HEK293 (cell line): ENCODE measurements around the gene ATP13A4.

ENCODE experiments used
- CTCF ChIA-PET: fragments of 350-600 bp; formaldehyde crosslinking; extraction: SDS; loops from one replicate; lab custom pipeline; 2021; ENCODE audit warnings: antibody characterized with exemption; lab: Yijun Ruan, JAX
- POLR2A ChIA-PET: fragments of 300-600 bp; formaldehyde crosslinking; extraction: SDS; loops from one replicate; lab custom pipeline; 2020; ENCODE audit warnings: antibody characterized with exemption, inconsistent platforms; lab: Yijun Ruan, JAX
- H3K27ac ChIP-seq: fragments of 200-500 bp; sonication (Bioruptor generic); 2 replicates; pipeline ENCODE4 v1.5.1; 2014; ENCODE audit warnings: low read depth, low read length, control low read depth, inconsistent platforms; ENCODE audit errors: extremely low read depth
- H3K36me3 ChIP-seq, 2 experiments: fragments of 200-500 bp in 1 of 2; sonication (Bioruptor generic) in 1 of 2; 1 replicate in 1 of 2; 2 replicates in 1 of 2; pipeline ENCODE4 v1.5.1; 2014 to 2017; ENCODE audit warnings: inconsistent platforms in 2 of 2, low read length in 2 of 2; ENCODE audit not compliant: control insufficient read depth in 2 of 2, insufficient read depth in 1 of 2
- H3K4me1 ChIP-seq: fragments of 200-500 bp; sonication (Bioruptor generic); 2 replicates; pipeline ENCODE4 v1.5.1; 2014; ENCODE audit warnings: mild to moderate bottlenecking, low read length, inconsistent platforms; ENCODE audit not compliant: control insufficient read depth, insufficient read depth
- H3K4me3 ChIP-seq: 2 replicates; pipeline ENCODE4 v1.5.1; 2011; ENCODE audit warnings: low read depth, mild to moderate bottlenecking, control low read depth, low read length, moderate library complexity
- H3K9me3 ChIP-seq: fragments of 200-500 bp; sonication (Bioruptor generic); 2 replicates; pipeline ENCODE4 v1.5.1; 2014; ENCODE audit warnings: low read depth, low read length, inconsistent platforms; ENCODE audit not compliant: control insufficient read depth, insufficient read depth
- EGR2 ChIP-seq: fragments of 450-650 bp; formaldehyde crosslinking; IDR thresholded peaks from 2 replicates; pipeline ENCODE4 v1.5.1; 2016; ENCODE audit warnings: low read depth, missing biosample characterization, missing genetic modification characterization
- KLF7 ChIP-seq: fragments of 450-650 bp; formaldehyde crosslinking; IDR thresholded peaks from 2 replicates; pipeline ENCODE4 v1.5.1; 2016; ENCODE audit warnings: missing biosample characterization, missing genetic modification characterization, borderline replicate concordance
- KLF8 ChIP-seq: fragments of 450-650 bp; formaldehyde crosslinking; IDR thresholded peaks from 2 replicates; pipeline ENCODE4 v1.5.1; 2016; ENCODE audit warnings: missing biosample characterization, missing genetic modification characterization
- OVOL3 ChIP-seq: fragments of 450-650 bp; formaldehyde crosslinking; IDR thresholded peaks from 2 replicates; pipeline ENCODE4 v1.5.1; 2016; ENCODE audit warnings: missing biosample characterization, missing genetic modification characterization
- TRIM28 ChIP-seq: IDR thresholded peaks from 2 replicates; pipeline ENCODE4 v1.6.1; 2011; ENCODE audit warnings: low read length, control low read depth, borderline replicate concordance
- ZBTB17 ChIP-seq: fragments of 450-650 bp; formaldehyde crosslinking; IDR thresholded peaks from 2 replicates; pipeline ENCODE4 v1.5.1; 2016; ENCODE audit warnings: missing biosample characterization, missing genetic modification characterization
- ZBTB7A ChIP-seq: fragments of 450-650 bp; formaldehyde crosslinking; IDR thresholded peaks from 2 replicates; pipeline ENCODE4 v1.5.1; 2016; ENCODE audit warnings: low read depth, missing biosample characterization, missing genetic modification characterization
- ZFP3 ChIP-seq: fragments of 450-650 bp; formaldehyde crosslinking; IDR thresholded peaks from 2 replicates; pipeline ENCODE4 v1.5.1; 2016; ENCODE audit warnings: low read depth, missing biosample characterization, missing genetic modification characterization
- ZNF146 ChIP-seq: fragments of 450-650 bp; formaldehyde crosslinking; IDR thresholded peaks from 2 replicates; pipeline ENCODE4 v1.5.1; 2016; ENCODE audit warnings: missing biosample characterization, missing genetic modification characterization
- ZNF221 ChIP-seq: fragments of 450-650 bp; formaldehyde crosslinking; IDR thresholded peaks from 2 replicates; pipeline ENCODE4 v1.5.1; 2017; ENCODE audit warnings: missing biosample characterization, missing genetic modification characterization, borderline replicate concordance
- ZNF223 ChIP-seq: fragments of 450-650 bp; formaldehyde crosslinking; IDR thresholded peaks from 2 replicates; pipeline ENCODE4 v1.5.1; 2016; ENCODE audit warnings: missing biosample characterization, missing genetic modification characterization
- ZNF292 ChIP-seq: fragments of 450-650 bp; formaldehyde crosslinking; IDR thresholded peaks from 2 replicates; pipeline ENCODE4 v1.5.1; 2016; ENCODE audit warnings: low read depth, missing biosample characterization, missing genetic modification characterization, borderline replicate concordance
- ZNF311 ChIP-seq: fragments of 450-650 bp; formaldehyde crosslinking; IDR thresholded peaks from 2 replicates; pipeline ENCODE4 v1.5.1; 2017; ENCODE audit warnings: missing biosample characterization, missing genetic modification characterization, borderline replicate concordance
- ZNF324 ChIP-seq: fragments of 450-650 bp; formaldehyde crosslinking; IDR thresholded peaks from 2 replicates; pipeline ENCODE4 v1.5.1; 2016; ENCODE audit warnings: missing biosample characterization, missing genetic modification characterization
- ZNF366 ChIP-seq: fragments of 450-650 bp; formaldehyde crosslinking; conservative IDR thresholded peaks from 2 replicates; pipeline ENCODE4 v1.5.1; 2016; ENCODE audit warnings: missing biosample characterization, missing genetic modification characterization
- ZNF426 ChIP-seq: fragments of 450-650 bp; formaldehyde crosslinking; IDR thresholded peaks from 2 replicates; pipeline ENCODE4 v1.5.1; 2017; ENCODE audit warnings: missing biosample characterization, missing genetic modification characterization, mild to moderate bottlenecking, inconsistent platforms, moderate library complexity
- ZNF48 ChIP-seq: fragments of 450-650 bp; formaldehyde crosslinking; IDR thresholded peaks from 2 replicates; pipeline ENCODE4 v1.5.1; 2016; ENCODE audit warnings: missing biosample characterization, missing genetic modification characterization
- ZNF777 ChIP-seq: fragments of 450-650 bp; formaldehyde crosslinking; IDR thresholded peaks from 2 replicates; pipeline ENCODE4 v1.5.1; 2017; ENCODE audit warnings: missing biosample characterization, missing genetic modification characterization, borderline replicate concordance
- ZSCAN30 ChIP-seq: fragments of 450-650 bp; IDR thresholded peaks from 2 replicates; pipeline ENCODE4 v1.5.1; 2018; ENCODE audit warnings: missing biosample characterization, mild to moderate bottlenecking, missing genetic modification characterization, moderate library complexity
- ZXDB ChIP-seq: fragments of 450-650 bp; formaldehyde crosslinking; IDR thresholded peaks from 2 replicates; pipeline ENCODE4 v1.5.1; 2016; ENCODE audit warnings: missing biosample characterization, missing genetic modification characterization
- TF ChIP-seq, protein P1 (sequence below): fragments of 450-650 bp; formaldehyde crosslinking; IDR thresholded peaks from 2 replicates; pipeline ENCODE4 v1.5.1; 2016; ENCODE audit warnings: missing biosample characterization, missing genetic modification characterization
- TF ChIP-seq, protein P2 (sequence below): fragments of 450-650 bp; formaldehyde crosslinking; IDR thresholded peaks from 2 replicates; pipeline ENCODE4 v1.5.1; 2016; ENCODE audit warnings: missing biosample characterization, missing genetic modification characterization
- TF ChIP-seq, protein P3 (sequence below): fragments of 450-650 bp; formaldehyde crosslinking; IDR thresholded peaks from 2 replicates; pipeline ENCODE4; 2016; ENCODE audit warnings: missing biosample characterization, missing genetic modification characterization

ATP13A4 gene

DNA sequence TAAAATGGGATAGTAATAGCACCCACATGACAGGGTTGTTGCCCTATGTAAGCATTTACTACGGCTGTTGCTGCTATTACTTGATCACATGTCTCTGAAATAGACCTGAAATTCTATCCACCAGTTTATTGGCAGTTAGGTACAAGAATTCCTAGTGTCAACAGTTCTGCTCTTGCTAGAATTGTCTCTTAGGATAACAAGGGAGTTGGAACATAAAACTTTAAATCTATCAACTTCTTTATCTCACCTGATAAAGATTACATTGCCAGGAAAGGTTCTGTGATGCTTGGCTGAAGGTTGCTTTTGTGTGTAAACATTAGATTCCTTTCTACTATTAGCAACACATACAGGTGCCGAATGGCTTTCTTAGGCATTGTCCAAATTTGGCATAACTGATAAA lies 38.7 kb downstream of the ATP13A4 start (continued):
- TF ChIP-seq, protein P1, sequence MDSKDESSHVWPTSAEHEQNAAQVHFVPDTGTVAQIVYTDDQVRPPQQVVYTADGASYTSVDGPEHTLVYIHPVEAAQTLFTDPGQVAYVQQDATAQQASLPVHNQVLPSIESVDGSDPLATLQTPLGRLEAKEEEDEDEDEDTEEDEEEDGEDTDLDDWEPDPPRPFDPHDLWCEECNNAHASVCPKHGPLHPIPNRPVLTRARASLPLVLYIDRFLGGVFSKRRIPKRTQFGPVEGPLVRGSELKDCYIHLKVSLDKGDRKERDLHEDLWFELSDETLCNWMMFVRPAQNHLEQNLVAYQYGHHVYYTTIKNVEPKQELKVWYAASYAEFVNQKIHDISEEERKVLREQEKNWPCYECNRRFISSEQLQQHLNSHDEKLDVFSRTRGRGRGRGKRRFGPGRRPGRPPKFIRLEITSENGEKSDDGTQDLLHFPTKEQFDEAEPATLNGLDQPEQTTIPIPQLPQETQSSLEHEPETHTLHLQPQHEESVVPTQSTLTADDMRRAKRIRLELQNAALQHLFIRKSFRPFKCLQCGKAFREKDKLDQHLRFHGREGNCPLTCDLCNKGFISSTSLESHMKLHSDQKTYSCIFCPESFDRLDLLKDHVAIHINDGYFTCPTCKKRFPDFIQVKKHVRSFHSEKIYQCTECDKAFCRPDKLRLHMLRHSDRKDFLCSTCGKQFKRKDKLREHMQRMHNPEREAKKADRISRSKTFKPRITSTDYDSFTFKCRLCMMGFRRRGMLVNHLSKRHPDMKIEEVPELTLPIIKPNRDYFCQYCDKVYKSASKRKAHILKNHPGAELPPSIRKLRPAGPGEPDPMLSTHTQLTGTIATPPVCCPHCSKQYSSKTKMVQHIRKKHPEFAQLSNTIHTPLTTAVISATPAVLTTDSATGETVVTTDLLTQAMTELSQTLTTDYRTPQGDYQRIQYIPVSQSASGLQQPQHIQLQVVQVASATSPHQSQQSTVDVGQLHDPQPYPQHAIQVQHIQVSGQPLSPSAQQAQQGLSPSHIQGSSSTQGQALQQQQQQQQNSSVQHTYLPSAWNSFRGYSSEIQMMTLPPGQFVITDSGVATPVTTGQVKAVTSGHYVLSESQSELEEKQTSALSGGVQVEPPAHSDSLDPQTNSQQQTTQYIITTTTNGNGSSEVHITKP (tag by site-specific recombination), result no peak
- no peak for TF ChIP-seq ZNF221 (tag by site-specific recombination)
- TF ChIP-seq ZNF48 (tag by site-specific recombination), result no peak
- TF ChIP-seq OVOL3 (tag by site-specific recombination), result no peak
- no peak for TF ChIP-seq ZNF777 (tag by site-specific recombination)
- no peak for TF ChIP-seq EGR2 (tag by site-specific recombination)
- no peak for TF ChIP-seq ZNF223 (tag by site-specific recombination)
- no peak for TF ChIP-seq ZBTB7A (tag by site-specific recombination)
- no peak for TF ChIP-seq ZSCAN30
- TF ChIP-seq ZNF366 (tag by site-specific recombination), result no peak
- TF ChIP-seq ZNF146, result no peak

- no peak overlapping the region for H3K27ac ChIP-seq
- TF ChIP-seq ZNF324 (tag by site-specific recombination), result no peak
- TF ChIP-seq, all 188 proteins: peak for 0
- no peaks in the 10 kb centered on the region for H3K9me3 ChIP-seq
- H3K4me1 ChIP-seq, result no peaks in the 10 kb centered on the region
- H3K36me3 ChIP-seq, result no peaks in the 10 kb centered on the region
- ChIA-PET CTCF (interaction anchor here (1.5 kb wide), 1 partner anchor 8 kb away, joined by 5 read pairs; no protein-coding TSS in a partner anchor), POLR2A (no interaction called here)
- no peak overlapping the region for H3K4me3 ChIP-seq
These were observed 44.5 kb downstream of the ATP13A4 start for GRCh38 chr3:193510154-193510553.

DNA sequence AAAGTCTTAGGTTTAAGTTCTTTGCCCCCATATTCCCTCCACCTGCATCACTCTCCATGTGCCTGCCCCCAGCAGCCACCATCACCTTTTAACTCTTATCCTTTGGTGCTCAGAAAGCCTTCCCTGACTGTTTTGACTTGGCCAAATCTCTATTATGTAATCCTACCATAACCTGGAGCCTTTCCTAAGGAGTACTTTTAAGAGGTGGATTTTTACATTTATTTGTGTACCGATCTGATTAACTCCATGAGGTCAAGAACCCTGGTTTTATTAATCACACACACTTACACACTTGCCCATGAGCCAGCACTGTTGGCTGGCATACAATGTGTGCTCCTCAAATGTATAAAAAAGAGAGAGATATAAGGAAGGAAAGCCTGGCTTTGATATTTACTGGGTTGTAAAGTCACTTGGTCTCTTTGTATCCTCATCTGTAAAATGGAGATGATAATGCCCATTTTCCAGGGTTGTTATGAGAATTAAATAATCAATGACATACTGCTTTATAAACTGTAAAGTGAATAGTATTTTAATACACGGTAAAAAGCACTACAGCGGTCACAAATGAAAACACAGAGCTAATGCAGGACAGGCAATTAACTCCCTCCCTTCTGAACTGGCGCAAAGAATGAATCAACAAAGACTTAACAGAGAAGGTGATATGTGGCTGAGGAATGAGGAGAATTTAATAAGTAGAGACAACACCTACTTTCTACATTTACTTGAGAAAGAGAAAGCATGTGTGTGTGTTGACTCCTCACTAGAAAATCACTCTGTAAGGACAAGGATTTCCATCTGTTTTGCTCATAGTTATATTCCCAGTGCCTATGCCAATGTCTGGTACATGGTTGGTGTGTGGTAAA lies 45.4 kb downstream of the ATP13A4 start:
- no peak overlapping the region for H3K27ac ChIP-seq
- H3K4me1 ChIP-seq, result no peaks in the 10 kb centered on the region
- CTCF ChIA-PET, result no interaction called here
- H3K36me3 ChIP-seq, result no peaks in the 10 kb centered on the region
- POLR2A ChIA-PET, result no interaction called here
- no peak for TF ChIP-seq ZXDB (tag by site-specific recombination)
- no peak for TF ChIP-seq KLF8 (tag by site-specific recombination)
- no peak for TF ChIP-seq ZNF426
- TF ChIP-seq, all 188 proteins: peak for 0
- Histone ChIP-seq H3K4me3 (no peak overlapping the region), H3K9me3 (no peaks in the 10 kb centered on the region)

DNA sequence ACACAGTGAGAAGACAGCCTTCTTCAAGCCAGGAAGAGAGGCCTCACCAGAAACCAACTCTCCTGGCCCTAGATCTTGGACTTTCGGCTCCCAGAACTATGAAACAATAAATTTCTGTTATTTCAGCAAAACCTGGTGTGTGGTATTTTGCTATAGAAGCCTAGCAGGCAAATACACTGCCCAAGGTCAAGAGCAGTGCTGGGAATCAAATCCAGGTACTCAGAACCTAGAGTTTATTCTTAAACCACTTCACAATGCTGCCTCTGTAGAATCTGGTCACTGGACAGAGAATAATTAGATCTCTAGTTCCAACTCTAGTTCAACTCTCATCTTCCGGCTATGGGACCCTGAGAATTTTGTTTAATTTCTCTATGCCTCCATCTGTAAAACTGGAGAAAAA lies 46.6 kb downstream of the ATP13A4 start:
- Histone ChIP-seq H3K4me3 (no peak overlapping the region), H3K4me1 (no peaks in the 10 kb centered on the region), H3K9me3 (no peaks in the 10 kb centered on the region), H3K36me3 (no peaks in the 10 kb centered on the region), H3K27ac (no peak overlapping the region)
- POLR2A ChIA-PET, result no interaction called here
- CTCF ChIA-PET, result no interaction called here
- TF ChIP-seq ZFP3 (no peak), ZNF311 (tag by site-specific recombination) (no peak), KLF7 (tag by site-specific recombination) (no peak), ZBTB17 (no peak), ZNF292 (tag by site-specific recombination) (no peak), TRIM28 (no peak)
- TF ChIP-seq, protein P2, sequence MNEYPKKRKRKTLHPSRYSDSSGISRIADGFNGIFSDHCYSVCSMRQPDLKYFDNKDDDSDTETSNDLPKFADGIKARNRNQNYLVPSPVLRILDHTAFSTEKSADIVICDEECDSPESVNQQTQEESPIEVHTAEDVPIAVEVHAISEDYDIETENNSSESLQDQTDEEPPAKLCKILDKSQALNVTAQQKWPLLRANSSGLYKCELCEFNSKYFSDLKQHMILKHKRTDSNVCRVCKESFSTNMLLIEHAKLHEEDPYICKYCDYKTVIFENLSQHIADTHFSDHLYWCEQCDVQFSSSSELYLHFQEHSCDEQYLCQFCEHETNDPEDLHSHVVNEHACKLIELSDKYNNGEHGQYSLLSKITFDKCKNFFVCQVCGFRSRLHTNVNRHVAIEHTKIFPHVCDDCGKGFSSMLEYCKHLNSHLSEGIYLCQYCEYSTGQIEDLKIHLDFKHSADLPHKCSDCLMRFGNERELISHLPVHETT (tag by site-specific recombination), result no peak
- TF ChIP-seq, protein P3, sequence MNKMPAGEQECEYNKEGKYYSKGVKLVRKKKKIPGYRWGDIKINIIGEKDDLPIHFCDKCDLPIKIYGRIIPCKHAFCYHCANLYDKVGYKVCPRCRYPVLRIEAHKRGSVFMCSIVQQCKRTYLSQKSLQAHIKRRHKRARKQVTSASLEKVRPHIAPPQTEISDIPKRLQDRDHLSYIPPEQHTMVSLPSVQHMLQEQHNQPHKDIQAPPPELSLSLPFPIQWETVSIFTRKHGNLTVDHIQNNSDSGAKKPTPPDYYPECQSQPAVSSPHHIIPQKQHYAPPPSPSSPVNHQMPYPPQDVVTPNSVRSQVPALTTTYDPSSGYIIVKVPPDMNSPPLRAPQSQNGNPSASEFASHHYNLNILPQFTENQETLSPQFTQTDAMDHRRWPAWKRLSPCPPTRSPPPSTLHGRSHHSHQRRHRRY (tag by site-specific recombination), result no peak
